Renal cortical epithelial cell (primary cell): Measurements from ENCODE around the gene ADIG. TPM values are rescaled to one million over a fixed set of nuclear protein-coding genes. Genes with fewer than 3 reads are reported as not detected.

ENCODE experiments used
- DNase-seq: peaks from one replicate; pipeline ENCODE4 v3.0.0-alpha.2; 2011; ENCODE audit warnings: low read depth
- total RNA-seq: library from RNA; depleted of rRNA; stranded (reverse); fragments of >200 nt; gene quantifications from 2 replicates; pipeline ENCODE4 v1.2.3, GENCODE V29; 2014

The ADIG gene
- total RNA-seq, 1 donor from 2014 or later = not detected

DNA sequence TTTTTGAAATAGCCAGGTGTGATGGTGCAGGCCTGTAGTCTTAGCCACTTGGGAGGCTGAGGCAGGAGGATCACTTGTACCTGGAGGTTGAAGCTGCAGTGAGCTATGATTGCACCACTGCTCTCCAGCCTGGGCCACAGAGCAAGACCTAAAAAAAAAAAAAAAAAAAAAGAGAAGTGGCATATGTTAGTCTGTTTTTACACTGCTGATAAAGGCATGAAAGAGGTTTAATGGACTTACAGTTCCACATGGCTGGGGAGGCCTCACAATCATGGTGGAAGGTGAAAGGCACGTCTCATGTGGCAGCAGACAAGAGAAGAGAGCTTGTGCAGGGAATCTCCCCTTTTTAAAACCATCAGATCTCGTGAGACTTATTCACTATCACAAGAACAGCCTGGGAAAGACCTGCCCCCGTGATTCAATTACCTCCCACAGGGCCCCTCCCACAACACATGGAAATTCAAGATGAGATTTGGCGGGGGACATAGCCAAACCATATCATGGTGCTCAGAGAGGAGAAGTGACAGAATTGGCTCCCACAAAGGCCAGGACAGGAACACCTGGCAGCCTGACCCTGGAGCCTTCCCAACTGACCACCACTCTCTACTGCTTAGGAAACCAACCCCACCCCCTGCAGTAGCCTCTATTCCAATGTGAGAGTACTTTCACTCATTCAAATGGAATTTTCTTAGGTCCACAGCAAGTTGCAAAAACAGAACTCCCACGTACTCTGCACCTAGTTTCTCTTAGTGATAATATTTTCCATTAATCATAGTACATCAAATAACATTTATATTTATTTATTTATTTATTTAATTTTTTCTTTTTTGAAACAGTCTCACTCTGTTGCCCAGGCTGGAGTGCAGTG is 50.4 kb downstream of the ADIG start:
- peak; percentile 49 for DNase-seq

- peak; percentile 17 for DNase-seq
Measured at GRCh38 chr20:38633577-38634093, 52.6 kb downstream of the ADIG start.

DNA sequence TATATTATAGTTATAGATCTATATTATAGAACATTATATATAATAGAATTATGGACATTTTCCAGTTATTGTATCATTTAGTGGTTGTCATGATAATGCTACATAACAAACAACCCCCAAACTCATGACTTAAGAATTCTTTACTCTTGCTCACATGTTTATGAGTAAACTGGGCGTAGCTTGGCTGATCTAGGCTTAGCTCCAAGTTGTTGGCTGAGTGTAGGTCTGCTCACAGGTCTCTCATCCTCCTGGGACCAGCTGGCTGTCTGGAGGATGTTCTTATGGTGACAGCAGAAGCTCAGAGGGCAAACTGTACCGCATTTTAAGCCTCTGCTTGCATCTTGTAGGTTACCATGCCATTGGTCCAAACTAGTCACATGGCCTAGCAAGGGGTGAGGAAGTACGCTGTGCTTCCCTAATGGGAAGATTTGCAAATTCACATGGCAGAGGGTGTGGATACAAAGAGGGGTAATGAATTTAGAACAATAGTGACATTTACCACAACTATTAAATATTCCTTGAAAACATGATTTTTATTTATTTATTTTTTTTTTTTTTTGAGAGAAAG is 54.8 kb downstream of the ADIG start:
- peak; percentile 26 for DNase-seq

Other genes starting within 250 kb of the ADIG start
- 0.35 and 12.6 TPM in 2 replicates for gene LBP, start 234.7 kb upstream of the ADIG start, total RNA-seq
- 8.0 and 9.3 TPM in 2 replicates for gene SNHG17, start 145.9 kb upstream of the ADIG start, total RNA-seq
- 23.3 and 48.4 TPM in 2 replicates for gene RALGAPB, start 108.4 kb upstream of the ADIG start, total RNA-seq
- gene ARHGAP40, start 20.6 kb downstream of the ADIG start, total RNA-seq = 9.2 and 9.5 TPM in 2 replicates
- gene SLC32A1, start 143.3 kb downstream of the ADIG start, total RNA-seq = not detected in 2 replicates
- gene ACTR5, start 167.3 kb downstream of the ADIG start, total RNA-seq = 7.5 and 8.3 TPM in 2 replicates
- 0.15 and 0.17 TPM in 2 replicates for gene PPP1R16B, start 224.5 kb downstream of the ADIG start, total RNA-seq